DMS79 (cell line): ENCODE data around the gene RSBN1.
"Not testable (repeated sequence)": the region's sequence is repeated elsewhere in the genome, so short reads cannot be mapped to it uniquely, and the experiment has no call there.

Experiments
- DNase-seq: peaks from one replicate; lab custom pipeline; 2025; lab: John Stamatoyannopoulos, UW

RSBN1 gene

DNA sequence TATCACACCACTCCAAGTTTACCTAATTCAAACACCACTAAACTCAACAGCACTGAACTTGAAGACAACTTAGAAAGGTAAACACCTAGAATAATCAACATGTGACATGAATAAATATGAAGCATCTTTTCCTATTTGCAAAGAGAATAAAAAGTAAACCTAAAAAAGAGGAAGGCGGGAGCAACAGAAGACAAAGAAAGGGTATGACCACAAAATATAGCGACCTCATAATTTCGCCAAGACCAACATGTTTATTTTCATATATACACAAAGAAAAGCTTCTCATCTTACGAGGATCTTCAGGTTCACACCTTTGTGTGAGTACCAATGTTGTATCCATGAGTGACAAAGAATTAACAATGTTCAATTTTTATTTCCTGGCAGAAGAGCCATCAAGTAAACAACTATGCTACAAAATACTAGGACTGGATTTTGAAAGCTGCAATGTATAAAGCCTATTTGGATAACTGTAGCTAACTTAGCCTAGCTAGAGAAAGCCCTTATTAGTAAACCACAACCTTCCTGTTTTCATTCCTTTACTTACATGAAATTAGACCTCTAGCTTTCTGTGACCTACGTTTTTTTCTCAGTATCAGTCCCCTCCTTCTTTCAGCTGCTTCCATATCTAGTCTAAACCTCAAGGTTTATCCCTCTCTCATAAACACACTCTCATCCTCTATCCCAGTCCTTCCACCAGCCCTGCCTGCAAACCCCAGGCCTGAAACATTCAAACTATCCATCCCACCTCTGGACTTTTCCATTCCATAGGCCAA lies 31.7 kb downstream of the RSBN1 start:
- no peak for DNase-seq

DNA sequence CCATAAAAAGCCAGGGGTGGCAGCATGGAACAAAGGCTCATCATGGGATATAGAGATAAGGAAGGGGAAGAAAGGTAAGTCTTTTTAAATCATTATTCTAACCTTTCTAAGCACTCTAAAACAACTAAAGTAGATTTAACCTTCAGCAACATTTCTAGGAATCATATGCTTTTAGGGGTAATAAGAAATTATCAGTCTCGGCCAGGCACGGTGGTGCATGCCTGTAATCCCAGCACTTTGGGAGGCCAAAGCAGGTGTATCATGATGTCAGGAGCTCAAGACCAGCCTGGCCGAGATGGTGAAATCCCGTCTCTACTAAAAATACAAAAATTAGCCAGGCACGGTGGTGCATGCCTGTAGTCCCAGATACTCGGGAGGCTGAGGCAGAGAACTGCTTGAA lies 32.7 kb downstream of the RSBN1 start:
- no peak for DNase-seq

DNA sequence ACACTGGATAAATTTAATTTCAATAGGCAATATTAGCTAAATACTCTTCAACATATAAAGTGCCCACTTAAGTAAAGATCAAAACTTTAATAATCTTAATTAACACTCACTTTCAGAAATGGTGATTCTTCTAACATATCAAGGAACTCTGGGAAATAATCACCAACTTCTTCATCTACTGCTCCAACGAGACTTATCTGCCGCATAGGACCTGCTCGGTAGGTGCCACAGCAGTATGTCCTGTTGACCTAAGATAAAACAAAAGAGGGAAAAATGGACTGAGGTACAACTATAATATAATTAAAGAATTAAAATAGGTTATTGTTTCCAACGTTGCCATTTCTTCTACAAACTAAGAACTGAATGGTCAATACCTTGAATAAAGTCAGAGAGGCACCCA lies 34.7 kb downstream of the RSBN1 start:
- DNase-seq = no peak

DNA sequence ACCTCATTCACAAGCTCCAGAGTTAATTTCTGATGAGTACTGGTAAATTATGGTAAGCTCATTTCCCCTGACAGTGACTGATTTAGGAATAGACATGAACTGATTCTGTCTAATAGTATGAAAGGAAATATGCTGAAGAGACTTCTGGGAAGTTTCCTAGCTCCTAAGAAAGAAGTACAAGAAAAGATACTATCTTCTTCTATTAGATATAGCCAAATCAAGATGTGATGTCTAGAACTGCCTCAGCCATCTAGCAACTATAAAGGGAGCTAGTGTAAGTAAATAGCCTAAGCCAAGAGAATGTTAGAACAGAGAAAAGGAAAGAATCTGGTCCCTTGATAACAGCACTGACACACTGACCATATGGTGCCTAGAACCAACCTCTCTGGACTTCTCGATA lies 42.2 kb downstream of the RSBN1 start:
- DNase-seq = no peak

DNA sequence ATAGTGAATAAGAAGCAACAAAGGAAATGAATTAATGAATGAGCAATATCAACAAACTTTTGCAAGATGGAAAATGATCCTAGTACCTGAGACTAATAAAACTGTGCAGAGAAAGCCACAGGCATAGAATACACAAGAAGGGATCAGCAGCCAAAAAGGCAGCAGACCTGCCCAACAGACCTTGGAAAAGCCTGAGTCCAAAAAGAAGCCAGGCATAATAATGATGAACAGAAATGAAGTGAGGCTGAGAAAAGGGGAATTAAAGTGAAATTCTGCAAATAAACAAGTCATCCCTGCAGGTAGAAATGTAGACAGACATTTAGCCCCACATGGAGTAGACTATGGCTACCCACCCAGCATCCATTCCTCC lies 42.7 kb downstream of the RSBN1 start:
- DNase-seq = no peak

DNA sequence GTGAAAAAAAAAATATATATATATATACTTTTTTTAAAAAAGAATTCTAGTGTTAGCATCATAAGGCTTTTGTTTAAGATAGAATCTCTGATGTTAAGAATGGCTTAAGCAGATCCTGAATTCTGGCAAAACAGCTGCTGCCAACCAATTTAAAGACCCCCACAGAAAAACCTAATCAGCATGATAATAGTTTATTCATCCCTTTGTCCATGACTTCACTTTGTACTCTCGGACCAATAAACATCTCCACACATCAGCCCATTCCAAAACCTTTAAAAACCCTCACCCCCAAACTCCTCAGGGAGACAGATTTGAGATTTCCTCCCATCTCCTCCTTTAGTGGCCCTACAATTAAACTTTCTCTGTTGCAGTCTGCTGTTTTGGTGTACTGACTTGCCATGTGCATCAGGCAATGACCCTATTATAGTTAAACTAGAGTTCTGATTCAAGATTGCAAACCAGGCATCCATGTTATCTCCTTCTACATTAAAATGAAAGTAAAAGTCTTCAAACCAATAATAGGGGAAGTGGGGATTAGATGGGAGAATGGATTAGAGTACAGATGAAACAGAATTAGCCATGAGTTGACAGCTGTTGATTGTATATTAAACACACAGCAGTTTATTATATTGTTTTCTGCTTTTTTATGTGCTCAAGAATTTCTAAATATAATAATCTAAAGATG lies 43.2 kb downstream of the RSBN1 start:
- no peak for DNase-seq

DNA sequence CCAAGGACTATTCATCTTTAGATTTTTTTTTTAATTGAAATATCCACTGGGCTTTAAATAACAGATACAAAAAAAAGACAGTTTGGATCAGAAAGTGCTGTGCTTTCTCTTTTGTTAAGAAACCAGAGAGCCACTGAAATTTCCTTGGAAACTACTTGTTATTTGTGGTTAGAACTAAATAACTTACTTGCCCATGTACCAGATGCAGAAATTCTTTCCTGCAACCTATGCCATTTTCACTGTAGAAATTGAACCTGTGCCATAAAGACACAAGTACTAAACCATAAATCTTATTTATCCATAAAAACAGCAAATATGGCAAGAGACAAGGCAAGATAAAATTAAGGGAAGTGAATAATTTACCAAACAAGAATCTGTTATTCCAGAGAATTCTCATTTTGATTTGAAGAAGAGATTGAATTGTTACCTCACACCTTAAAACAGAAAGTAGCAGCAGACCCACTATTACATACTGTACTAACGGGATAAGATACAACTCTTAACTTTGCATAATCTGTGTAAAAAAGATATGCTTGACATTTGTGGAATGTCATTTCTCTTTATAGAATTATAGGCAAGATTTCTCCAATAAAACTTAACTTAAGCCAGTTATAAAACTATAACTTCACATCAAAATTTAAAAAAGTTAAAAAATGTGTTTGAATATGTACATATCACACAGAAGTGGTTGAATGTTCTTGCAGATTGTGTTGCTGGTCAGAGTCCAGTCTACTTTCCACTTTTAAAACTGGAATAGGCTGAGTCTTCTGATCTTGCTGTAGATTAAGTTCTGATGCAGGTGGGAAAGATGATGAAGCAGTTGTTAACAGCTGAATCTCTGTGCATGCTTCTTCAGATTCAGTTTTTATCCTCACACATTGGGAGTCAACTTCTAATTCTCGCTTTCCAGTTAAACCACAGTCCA lies 46.7 kb downstream of the RSBN1 start:
- DNase-seq = no peak

DNA sequence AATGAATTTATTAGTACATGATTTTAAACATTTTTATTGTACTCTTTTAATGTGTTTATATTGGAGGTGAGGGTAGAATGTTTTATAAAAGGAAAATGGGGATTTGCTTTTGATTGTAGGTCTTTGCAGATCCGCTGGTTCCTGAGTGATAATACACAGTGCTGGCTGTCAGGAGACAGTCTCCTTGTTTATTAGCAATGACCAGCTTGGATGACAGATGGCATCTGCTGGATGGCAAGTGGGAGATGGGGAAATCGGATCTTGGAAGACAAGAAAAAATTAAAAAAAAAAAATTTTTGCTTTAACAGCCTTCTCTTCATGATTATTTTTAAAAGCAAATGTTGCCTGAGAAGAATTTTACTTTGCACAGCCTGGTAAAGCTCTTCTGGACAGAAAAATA lies 48.6 kb downstream of the RSBN1 start:
- DNase-seq = no peak

DNA sequence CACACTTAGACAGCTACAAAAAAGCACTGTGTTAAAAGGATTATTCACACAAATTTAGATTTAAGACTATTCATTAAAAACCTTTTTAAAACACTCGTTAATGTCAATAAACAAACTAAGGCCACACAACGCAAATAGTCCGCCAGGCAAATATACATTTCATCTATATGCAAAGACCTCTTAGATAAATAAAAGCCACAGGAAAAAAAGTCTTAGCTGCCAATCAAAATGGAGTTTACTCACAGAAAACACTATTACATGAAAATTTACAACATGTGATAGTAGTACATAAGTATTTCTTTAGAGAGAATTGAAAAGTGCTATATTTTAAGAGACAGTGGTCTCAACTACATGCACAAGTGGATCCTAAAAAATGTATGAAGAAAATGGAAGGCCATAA lies 50.3 kb downstream of the RSBN1 start:
- DNase-seq = no peak

DNA sequence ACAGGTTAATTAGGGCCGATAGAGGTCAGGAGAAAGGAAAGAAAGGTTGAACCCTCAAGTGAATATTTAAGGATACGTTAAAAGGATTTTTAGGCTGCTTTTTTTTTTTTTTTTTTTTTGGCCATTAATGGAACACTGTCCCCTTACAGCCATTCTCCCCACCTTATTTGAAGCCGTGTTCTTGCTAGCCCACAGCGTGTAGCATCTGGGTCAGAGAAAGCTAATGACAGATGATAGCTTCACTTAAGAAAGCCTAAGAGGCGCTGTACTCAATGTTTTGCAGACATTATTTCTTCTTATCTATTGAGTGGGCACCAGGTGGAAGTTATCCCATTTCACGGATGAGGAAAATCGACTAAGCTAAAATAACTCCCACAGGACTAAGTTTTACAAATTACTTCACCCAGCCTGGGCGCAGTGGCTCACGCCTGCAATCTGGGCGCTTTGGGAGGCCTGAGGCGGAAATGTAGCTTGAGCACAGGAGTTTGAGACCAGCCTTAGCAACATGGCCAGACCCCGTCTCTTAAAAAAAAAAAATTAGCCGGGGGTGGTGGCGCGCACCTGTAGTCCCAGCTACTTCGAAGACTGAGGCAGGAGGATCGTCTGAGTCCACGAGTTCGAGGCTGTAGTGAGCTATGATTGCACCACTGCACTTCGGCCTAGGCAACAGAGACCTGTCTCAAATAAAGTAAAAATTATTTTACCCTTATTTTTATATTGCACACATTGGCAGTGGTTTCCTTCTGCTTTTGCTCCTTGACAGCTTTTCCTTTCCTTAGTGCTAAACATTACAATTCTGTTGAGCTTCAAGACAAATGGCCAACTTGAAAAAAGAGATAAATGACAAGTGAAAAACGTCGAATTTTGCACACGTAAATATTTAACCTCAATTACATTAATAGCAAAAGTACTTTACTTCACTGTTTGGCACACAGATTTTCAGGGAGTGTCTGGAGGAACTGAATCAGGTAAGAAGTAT lies 51.9 kb downstream of the RSBN1 start:
- no peak for DNase-seq

DNA sequence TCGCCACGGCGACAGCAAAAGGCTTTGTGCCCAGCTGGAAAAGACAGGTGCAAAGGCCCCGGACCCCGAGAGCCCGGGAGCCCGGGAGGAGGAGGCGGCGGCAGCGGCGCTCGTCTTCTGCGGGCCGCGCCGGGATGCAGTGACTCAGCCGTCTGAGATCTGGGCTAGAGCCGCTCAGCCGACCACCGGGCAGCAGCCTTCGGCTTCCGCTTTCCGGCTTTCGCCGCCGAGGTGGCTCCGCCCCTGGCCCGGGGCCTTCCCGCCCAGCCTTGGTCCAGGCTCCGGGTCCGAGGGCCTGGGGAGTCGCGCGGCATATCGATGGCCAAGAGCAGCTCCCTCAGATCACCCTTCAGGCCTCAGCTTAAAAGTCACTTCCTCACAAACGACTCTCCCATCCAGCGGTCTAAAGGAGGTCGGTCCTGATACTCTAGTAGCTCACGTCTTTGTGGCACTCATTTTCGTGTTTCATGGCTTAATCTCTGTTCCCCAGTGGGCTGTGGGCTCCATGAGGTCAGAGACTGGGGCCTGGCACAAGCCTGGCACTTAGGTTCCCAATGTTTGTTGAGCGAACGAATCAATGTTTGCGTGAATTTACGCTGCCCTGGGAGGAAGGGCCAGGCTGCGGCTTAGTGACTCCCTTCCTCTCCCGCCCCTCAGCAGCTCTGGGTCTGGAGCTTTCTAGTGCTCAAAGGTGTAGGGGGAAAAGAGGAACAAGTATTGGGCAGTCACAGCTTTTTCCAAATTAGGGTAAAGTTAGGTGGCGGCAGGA lies 52.8 kb downstream of the RSBN1 start, which contains the start of gene PHTF1:
PHTF1 (minus strand) TSS at position 154 of the 769 bp plus-strand sequence. CDS start 783 bp downstream, outside the sequence.
- peak; percentile 30 for DNase-seq

DNA sequence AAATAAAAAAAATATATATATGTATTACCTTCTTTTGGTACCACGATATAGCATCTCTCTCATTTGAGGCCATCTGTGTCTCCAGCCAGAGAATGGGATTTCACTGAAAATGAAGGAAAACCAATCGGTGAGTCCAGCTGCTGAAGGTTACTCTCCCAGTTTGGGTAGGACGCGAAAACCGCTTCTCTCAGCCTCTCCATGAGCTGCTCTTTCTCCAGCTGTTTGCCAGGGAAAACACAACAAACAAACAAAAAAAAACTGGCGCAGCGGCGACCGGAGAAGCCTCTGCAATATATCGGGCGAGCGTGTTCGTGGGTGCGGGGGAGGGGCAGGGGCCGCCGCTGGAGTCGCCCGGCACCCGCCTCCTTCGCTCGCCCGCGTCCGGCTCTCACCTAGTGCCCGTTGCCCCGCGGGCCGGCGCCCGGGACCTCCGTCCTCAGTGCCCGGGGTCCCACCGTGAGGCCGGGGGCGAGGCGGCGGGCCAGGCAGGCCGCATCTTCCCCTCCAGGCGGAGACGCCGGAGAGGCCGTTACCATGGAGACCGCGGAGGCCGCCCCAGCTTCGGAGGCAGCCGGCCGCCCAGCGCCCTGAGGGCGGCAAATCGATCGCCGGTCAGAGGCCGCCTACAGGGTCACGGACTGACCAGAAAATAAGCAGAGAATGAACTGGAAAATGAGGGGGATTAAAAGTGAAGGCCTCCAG lies 53.5 kb downstream of the RSBN1 start:
- DNase-seq = peak; percentile 44

DNA sequence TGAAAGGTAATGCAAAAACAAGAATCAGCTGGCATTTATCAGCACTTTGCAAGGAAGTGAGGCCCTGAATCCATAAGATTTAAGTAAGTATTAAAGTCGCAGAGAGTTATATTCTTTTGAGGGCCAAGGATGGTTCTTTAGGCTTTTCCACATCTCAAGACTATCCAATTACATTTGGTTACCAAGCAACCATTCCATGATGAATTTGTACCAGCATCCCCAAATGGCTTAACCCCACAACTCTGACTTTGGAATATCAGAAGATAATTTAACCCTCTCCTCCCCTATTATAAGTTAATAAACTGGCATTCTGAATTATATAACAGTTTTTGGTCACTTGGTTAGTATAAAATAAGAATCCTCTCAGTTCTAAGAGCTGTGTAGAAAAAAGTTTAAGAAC lies 55.8 kb downstream of the RSBN1 start:
- DNase-seq = no peak

DNA sequence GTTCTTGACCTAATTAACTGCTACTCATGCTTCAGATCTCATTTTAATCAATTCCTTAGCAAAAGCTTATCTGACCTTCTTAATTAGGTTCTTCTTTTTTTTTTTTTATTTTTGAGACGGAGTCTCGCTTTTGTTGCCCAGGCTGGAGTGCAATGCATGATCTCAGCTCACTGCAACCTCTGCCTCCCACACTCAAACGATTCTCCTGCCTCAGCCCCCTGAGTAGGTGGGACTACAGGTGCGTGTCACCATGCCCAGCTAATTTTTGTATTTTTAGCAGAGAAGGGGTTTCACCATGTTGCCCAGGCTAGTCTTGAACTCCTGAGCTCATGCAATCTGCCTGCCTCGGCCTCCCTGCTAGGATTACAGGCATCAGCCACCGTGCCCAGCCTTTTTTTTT lies 58.9 kb downstream of the RSBN1 start:
- not testable (repeated sequence) for DNase-seq

DNA sequence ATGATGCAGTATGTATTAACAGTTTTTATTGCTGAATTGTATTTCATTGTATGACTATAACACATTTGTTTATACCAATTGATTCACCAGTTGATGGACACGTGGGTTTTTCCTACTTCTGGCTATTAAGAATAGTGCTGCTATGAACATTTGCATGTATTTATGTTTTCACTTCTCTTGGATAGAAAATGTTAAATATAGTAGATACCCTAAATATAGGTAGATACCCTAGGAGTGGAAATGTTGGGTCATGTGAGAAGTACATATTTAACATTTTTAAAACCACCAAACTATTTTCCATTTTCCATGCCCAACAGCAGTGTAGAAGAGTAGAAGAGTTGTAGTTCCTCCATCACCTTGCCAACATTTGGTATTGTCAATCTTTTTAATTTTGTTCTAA lies 60.8 kb downstream of the RSBN1 start:
- DNase-seq = no peak

DNA sequence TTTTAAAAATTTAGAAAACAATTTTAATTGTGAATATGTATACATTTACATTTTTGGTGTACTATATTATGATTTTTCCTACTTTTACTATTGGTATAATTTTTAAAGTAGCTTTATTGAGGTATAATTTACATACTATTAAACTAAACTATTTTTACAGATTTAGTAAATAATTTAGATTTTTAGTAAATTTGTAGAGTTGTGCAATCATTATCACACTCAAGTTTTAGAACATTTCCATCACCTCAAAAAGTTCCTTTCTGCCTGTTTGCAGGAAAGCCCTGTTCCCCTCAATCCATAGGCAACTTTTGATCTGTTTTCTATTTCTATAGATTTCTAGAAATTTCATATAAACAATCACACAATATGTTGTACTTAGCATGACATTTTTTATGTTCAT lies 61.2 kb downstream of the RSBN1 start:
- no peak for DNase-seq

DNA sequence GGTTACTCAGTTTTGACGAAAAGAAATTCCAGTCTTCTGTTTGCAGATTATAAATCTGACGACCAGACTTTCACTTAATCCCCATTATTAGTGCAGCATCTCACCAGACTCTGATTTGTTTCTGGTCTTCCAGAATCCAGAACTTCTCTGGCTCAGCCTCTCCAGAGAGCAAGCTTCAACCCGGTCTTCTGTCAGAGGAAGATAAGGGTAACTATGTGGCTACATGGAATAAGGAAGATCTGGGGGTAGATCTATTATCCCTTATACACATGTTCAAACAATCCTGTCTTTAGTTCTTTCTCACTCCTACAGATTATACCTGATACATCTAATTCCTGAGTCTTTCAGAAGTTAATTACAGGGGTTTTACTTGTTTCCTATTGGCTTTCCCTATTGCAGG lies 62.9 kb downstream of the RSBN1 start:
- no peak for DNase-seq

DNA sequence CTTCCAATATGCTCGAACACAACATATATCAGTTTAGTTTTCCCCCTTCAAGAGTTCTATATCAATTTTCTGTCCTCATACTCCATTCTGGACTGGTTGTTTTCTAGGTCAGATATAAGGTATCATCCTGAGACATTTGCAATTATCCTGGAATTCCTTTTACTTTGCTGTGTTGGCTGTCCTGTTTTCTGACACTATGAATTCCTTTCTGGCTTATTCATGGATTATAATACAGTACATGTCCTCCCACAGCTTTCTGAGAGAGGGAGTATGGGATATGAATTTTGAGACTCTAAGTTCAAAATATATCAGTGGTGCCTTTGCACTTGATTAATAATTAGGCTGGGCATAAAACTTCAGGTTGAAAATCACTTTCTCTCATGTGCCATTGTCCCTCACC lies 64.9 kb downstream of the RSBN1 start:
- no peak for DNase-seq

DNA sequence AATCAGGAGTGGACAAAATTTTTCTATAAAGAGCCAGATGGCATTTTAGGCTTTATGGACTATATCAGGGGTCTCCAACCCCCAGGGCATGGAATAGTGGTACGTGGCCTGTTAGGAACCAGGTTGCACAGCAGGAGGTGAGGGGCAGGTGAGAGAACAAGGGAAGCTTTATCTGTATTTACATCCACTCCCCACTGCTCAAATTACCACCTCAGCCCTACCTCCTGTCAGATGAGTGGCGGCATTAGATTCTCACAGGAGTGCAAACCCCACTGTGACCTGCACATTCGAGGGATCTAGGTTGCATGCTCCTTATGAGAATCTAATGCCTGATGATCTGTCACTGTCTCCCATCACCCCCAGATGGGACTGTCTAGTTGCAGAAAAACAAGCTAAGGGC lies 66.9 kb downstream of the RSBN1 start:
- no peak for DNase-seq

DNA sequence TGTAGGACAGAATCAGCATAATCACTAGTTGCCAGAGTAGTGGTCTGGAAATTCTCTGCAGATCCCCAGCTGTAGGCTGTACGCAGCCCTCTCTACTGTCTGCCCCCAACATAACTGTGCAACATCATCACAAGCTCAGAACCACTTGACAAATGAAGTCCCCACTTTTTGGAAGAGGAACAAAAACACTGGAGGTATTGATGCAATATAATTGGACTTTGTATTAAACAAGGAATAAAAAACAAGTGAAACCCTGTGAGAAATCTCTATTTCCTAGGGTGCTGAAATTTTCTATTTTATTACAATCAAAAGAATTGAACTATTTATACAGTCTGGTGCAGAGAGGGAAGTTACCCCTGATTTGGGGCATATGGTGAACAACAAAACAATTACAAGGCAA lies 68.2 kb downstream of the RSBN1 start:
- no peak for DNase-seq
